Nephron progenitor cell (in vitro differentiated cells): ENCODE results near the gene CDC42BPB.

Source experiments
- DNase-seq: peaks from one replicate; pipeline ENCODE4 v3.0.0; 2021
- H3K27ac Mint-ChIP-seq: 2 replicates; pipeline ENCODE4 v1.8.0; 2021; ENCODE audit warnings: mild to moderate bottlenecking, moderate library complexity, mixed read lengths
- H3K27me3 Mint-ChIP-seq: 2 replicates; pipeline ENCODE4 v1.8.0; 2021; ENCODE audit warnings: mild to moderate bottlenecking, low read depth, mixed read lengths; ENCODE audit not compliant: poor library complexity
- H3K36me3 Mint-ChIP-seq: 2 replicates; pipeline ENCODE4 v1.8.0; 2021; ENCODE audit warnings: low read depth, mixed read lengths
- H3K4me1 Mint-ChIP-seq: 2 replicates; pipeline ENCODE4 v1.8.0; 2021; ENCODE audit warnings: mixed read lengths
- H3K4me3 Mint-ChIP-seq: 2 replicates; pipeline ENCODE4 v1.8.0; 2021; ENCODE audit warnings: mild to moderate bottlenecking, moderate library complexity, mixed read lengths
- H3K9me3 Mint-ChIP-seq: 2 replicates; pipeline ENCODE4 v1.8.0; 2021; ENCODE audit warnings: mild to moderate bottlenecking, moderate library complexity, mixed read lengths
- CTCF ChIP-seq: fragments of 200-600 bp; sonication (generic); IDR thresholded peaks from 2 replicates; pipeline ENCODE4 v1.5.0; 2021; ENCODE audit warnings: antibody characterized with exemption

Gene CDC42BPB

GRCh38 chr14:103103461-103104388 is 46.4 kb upstream of the CDC42BPB start:
- Mint-ChIP-seq H3K27me3 (peaks cover 30% of the 10 kb centered on the region), H3K4me3 (peak overlapping the region; percentile 54), H3K4me1 (peaks cover 45% of the 10 kb centered on the region), H3K36me3 (no peaks in the 10 kb centered on the region), H3K27ac (no peak overlapping the region), H3K9me3 (no peaks in the 10 kb centered on the region)
- DNase-seq: no peak
- no peak for TF ChIP-seq CTCF

DNA sequence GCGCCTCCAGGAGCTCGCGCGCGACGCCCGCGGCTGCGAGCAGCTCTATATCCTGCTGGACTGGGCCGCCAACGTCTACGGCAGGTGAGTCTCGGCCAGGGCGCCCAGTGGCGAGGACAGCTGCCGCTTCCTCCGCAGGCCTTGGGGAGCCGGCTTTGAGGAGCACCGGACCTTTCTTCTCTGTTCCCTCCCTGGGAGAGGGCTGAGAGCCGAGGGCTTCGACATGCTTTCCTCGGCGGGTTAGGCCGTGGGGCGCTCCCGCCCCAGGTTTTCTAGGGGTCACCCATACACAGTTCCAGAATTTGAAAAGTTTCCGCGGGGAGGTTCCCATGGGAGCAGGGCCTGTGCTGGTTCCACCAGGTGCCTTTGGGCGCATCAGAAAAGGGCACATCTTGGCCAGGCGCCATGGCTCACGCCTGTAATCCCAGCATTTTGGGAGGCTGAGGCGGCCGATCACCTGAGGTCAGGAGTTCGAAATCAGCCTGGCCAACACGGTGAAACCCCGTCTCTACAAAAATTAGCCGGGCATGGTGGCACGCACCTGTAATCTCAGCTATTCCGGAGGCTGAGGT is 45.4 kb upstream of the CDC42BPB start:
- no peak for TF ChIP-seq CTCF
- Mint-ChIP-seq H3K9me3 (no peaks in the 10 kb centered on the region), H3K4me3 (no peak overlapping the region), H3K27me3 (peaks cover 30% of the 10 kb centered on the region), H3K36me3 (no peaks in the 10 kb centered on the region), H3K4me1 (peaks cover 42% of the 10 kb centered on the region), H3K27ac (no peak overlapping the region)
- no peak for DNase-seq

- Mint-ChIP-seq H3K4me3 (no peak overlapping the region), H3K4me1 (peaks cover 48% of the 10 kb centered on the region), H3K27ac (no peak overlapping the region), H3K27me3 (peaks cover 30% of the 10 kb centered on the region), H3K36me3 (no peaks in the 10 kb centered on the region), H3K9me3 (no peaks in the 10 kb centered on the region)
- no peak for TF ChIP-seq CTCF
- no peak for DNase-seq
Observed at GRCh38 chr14:103101963-103102688, 44.8 kb upstream of the CDC42BPB start.

GRCh38 chr14:103101257-103101962 is 44.1 kb upstream of the CDC42BPB start:
- no peak for TF ChIP-seq CTCF
- no peaks in the 10 kb centered on the region for H3K36me3 Mint-ChIP-seq
- H3K27ac Mint-ChIP-seq: peak overlapping the region; percentile 29
- H3K4me1 Mint-ChIP-seq: peaks cover 55% of the 10 kb centered on the region
- no peaks in the 10 kb centered on the region for H3K9me3 Mint-ChIP-seq
- H3K4me3 Mint-ChIP-seq: no peak overlapping the region
- peak; percentile 1 for DNase-seq
- peaks cover 30% of the 10 kb centered on the region for H3K27me3 Mint-ChIP-seq

DNA sequence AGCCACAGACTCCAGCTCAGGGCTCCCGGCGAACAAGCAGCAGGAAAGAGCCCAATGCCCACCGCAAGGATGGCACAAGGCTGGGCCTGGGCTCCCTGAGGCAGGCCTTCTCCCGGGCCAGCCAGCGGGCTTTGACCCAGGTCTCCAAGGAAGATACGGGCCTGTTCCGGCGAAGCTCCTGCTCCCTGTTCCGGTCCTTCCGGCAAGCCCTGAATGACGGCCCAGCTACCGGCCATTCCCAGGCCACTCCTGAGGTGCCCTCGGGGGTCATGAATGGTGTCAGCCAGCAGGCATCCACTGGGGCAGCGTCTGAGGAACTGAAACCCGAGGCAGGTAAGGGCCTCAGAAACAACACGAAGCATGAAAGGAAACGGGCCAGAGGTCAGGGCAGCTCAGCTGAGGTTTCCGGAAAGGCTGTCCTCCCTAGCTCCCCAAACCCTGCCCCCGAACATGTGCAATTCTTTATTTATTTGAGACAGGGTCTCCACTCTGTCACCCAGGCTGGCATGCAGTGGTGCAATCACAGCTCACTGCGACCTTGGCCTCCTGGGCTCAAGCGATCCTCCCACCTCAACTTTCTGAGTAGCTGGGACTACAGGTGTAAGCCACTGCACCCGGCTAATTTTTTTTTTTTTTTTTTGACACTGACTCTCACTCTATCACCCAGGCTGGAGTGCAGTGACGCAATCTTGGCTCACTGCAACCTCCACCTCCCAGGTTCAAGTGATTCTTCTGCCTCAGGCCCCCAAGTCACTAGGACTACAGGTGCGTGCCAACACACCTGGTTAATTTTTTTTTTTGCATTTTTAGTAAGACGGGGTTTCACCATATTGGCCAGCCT is 43.2 kb upstream of the CDC42BPB start:
- Mint-ChIP-seq H3K4me3 (peak overlapping the region; percentile 34), H3K4me1 (peaks cover 57% of the 10 kb centered on the region), H3K36me3 (no peaks in the 10 kb centered on the region), H3K27ac (peak overlapping the region; percentile 72), H3K27me3 (peaks cover 25% of the 10 kb centered on the region), H3K9me3 (no peaks in the 10 kb centered on the region)
- TF ChIP-seq CTCF: no peak
- DNase-seq: peak; percentile 27
